ENCODE measurements around the gene PCSK6.

DNA sequence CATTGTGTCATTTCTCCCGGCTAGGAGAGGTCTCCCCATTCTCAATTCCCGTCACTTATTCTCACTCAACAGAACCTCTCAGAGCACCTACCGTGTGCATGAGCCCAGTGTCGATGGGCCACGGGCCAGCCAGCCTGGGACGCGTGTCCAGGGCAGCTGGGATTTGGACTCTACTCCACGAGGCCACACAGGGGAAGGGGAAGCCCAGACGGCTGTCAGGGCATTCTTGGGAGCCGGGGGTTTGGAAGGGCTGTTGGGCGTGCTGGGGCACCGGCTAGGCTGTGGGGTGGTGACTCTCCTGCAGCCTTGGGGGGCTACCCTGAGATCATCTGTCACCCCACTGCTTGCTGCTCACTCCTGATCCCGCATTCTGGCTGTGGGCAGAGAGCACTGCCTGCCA lies 41.7 kb upstream of the PCSK6 start:
- TF ChIP-seq, protein P1, sequence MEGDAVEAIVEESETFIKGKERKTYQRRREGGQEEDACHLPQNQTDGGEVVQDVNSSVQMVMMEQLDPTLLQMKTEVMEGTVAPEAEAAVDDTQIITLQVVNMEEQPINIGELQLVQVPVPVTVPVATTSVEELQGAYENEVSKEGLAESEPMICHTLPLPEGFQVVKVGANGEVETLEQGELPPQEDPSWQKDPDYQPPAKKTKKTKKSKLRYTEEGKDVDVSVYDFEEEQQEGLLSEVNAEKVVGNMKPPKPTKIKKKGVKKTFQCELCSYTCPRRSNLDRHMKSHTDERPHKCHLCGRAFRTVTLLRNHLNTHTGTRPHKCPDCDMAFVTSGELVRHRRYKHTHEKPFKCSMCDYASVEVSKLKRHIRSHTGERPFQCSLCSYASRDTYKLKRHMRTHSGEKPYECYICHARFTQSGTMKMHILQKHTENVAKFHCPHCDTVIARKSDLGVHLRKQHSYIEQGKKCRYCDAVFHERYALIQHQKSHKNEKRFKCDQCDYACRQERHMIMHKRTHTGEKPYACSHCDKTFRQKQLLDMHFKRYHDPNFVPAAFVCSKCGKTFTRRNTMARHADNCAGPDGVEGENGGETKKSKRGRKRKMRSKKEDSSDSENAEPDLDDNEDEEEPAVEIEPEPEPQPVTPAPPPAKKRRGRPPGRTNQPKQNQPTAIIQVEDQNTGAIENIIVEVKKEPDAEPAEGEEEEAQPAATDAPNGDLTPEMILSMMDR (IDR thresholded peaks at IDR 0.05) = no peak
- TF ChIP-seq, protein P2, sequence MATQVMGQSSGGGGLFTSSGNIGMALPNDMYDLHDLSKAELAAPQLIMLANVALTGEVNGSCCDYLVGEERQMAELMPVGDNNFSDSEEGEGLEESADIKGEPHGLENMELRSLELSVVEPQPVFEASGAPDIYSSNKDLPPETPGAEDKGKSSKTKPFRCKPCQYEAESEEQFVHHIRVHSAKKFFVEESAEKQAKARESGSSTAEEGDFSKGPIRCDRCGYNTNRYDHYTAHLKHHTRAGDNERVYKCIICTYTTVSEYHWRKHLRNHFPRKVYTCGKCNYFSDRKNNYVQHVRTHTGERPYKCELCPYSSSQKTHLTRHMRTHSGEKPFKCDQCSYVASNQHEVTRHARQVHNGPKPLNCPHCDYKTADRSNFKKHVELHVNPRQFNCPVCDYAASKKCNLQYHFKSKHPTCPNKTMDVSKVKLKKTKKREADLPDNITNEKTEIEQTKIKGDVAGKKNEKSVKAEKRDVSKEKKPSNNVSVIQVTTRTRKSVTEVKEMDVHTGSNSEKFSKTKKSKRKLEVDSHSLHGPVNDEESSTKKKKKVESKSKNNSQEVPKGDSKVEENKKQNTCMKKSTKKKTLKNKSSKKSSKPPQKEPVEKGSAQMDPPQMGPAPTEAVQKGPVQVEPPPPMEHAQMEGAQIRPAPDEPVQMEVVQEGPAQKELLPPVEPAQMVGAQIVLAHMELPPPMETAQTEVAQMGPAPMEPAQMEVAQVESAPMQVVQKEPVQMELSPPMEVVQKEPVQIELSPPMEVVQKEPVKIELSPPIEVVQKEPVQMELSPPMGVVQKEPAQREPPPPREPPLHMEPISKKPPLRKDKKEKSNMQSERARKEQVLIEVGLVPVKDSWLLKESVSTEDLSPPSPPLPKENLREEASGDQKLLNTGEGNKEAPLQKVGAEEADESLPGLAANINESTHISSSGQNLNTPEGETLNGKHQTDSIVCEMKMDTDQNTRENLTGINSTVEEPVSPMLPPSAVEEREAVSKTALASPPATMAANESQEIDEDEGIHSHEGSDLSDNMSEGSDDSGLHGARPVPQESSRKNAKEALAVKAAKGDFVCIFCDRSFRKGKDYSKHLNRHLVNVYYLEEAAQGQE (IDR thresholded peaks at IDR 0.05; ENCODE audit: insufficient read depth in 1 of 2, low read depth in 2 of 2, low read length in 1 of 2) = no peak
- TF ChIP-seq SIN3A (IDR thresholded peaks at IDR 0.05; ENCODE audit: borderline replicate concordance, insufficient read depth, low read depth, low read length) (no peak), POLR2AphosphoS5 (IDR thresholded peaks at IDR 0.05; ENCODE audit: low read depth, low read length) (no peak)

Measured in Panc1 (cell line).